CD8-positive, alpha-beta memory T cell (primary cell): ENCODE measurements around the gene TNS1. TPM values are rescaled to one million over a fixed set of nuclear protein-coding genes. Genes with fewer than 3 reads are reported as not detected.

ENCODE experiments used
- CTCF ChIA-PET: fragments of 350-600 bp; sonication (Branson Sonifier 250); formaldehyde crosslinking; loops from one replicate; lab custom pipeline; 2021; ENCODE audit warnings: antibody characterized with exemption; lab: Charles Lee
- POLR2A ChIA-PET: fragments of 350-600 bp; sonication (Branson Sonifier 250); formaldehyde crosslinking; loops from one replicate; lab custom pipeline; 2021; ENCODE audit warnings: antibody characterized with exemption; lab: Charles Lee
- DNase-seq, 5 donors: peaks; one replicate each; pipeline versions ENCODE4 v3.0.0 to v3.0.0-alpha.2; 2020 to 2022; ENCODE audit warnings: mixed read lengths in 1 of 5
- H3K27ac ChIP-seq: one replicate; pipeline ENCODE4 v1.7.0; 2013; ENCODE audit warnings: low read depth, mild to moderate bottlenecking, low read length, moderate library complexity
- H3K27me3 ChIP-seq: 2 replicates; pipeline ENCODE4 v1.7.0; 2013; ENCODE audit warnings: low read length, mild to moderate bottlenecking; ENCODE audit not compliant: insufficient read depth, poor library complexity, severe bottlenecking
- H3K36me3 ChIP-seq: 2 replicates; pipeline ENCODE4 v1.7.0; 2013; ENCODE audit warnings: mild to moderate bottlenecking, low read length, moderate library complexity; ENCODE audit not compliant: insufficient read depth
- H3K4me1 ChIP-seq: 2 replicates; pipeline ENCODE4 v1.7.0; 2013; ENCODE audit warnings: mild to moderate bottlenecking, low read length, moderate library complexity; ENCODE audit not compliant: insufficient read depth
- H3K4me3 ChIP-seq: 2 replicates; pipeline ENCODE4 v1.7.0; 2013; ENCODE audit warnings: mild to moderate bottlenecking, low read length
- H3K9me3 ChIP-seq: 2 replicates; pipeline ENCODE4 v1.7.0; 2013; ENCODE audit warnings: mild to moderate bottlenecking, low read length
- H3K27ac Mint-ChIP-seq, 8 donors: one replicate each; pipeline ENCODE4 v1.8.0; 2020 to 2021; ENCODE audit warnings: mixed read lengths in 8 of 8, mild to moderate bottlenecking in 6 of 8, inconsistent platforms in 3 of 8, moderate library complexity in 3 of 8
- H3K27me3 Mint-ChIP-seq, 2 donors: one replicate each; pipeline ENCODE4 v1.8.0; 2020 to 2021; ENCODE audit warnings: mixed read lengths in 2 of 2, mild to moderate bottlenecking in 1 of 2, moderate library complexity in 1 of 2
- H3K36me3 Mint-ChIP-seq, 3 donors: one replicate each; pipeline ENCODE4 v1.8.0; 2020 to 2021; ENCODE audit warnings: mixed read lengths in 3 of 3, inconsistent platforms in 1 of 3, mild to moderate bottlenecking in 1 of 3
- H3K4me1 Mint-ChIP-seq, 3 donors: one replicate each; pipeline ENCODE4 v1.8.0; 2020 to 2021; ENCODE audit warnings: mixed read lengths in 3 of 3, inconsistent platforms in 1 of 3, mild to moderate bottlenecking in 1 of 3
- H3K4me3 Mint-ChIP-seq, 7 donors: one replicate each; pipeline ENCODE4 v1.8.0; 2020 to 2021; ENCODE audit warnings: mixed read lengths in 7 of 7, mild to moderate bottlenecking in 6 of 7, moderate library complexity in 4 of 7, inconsistent platforms in 2 of 7
- H3K9me3 Mint-ChIP-seq, 5 donors: one replicate each; pipeline ENCODE4 v1.8.0; 2020 to 2022; ENCODE audit warnings: mixed read lengths in 5 of 5, mild to moderate bottlenecking in 3 of 5, moderate library complexity in 2 of 5, inconsistent platforms in 1 of 5
- polyA plus RNA-seq: library from polyadenylated mRNA; unstranded; fragments of 300-500 nt; fragmentation: Illumina TruSeq; gene quantifications from one replicate; pipeline ENCODE4 v1.2.3, GENCODE V29; 2021
- total RNA-seq, 2 experiments: library from RNA; stranded (reverse); gene quantifications; one replicate each; pipeline ENCODE4 v1.2.3, GENCODE V29; 2021

TNS1 gene
- total and polyA plus RNA-seq, 3 experiments from 2014 or later: 1.1 to 1.8 TPM; not detected in 1

DNA sequence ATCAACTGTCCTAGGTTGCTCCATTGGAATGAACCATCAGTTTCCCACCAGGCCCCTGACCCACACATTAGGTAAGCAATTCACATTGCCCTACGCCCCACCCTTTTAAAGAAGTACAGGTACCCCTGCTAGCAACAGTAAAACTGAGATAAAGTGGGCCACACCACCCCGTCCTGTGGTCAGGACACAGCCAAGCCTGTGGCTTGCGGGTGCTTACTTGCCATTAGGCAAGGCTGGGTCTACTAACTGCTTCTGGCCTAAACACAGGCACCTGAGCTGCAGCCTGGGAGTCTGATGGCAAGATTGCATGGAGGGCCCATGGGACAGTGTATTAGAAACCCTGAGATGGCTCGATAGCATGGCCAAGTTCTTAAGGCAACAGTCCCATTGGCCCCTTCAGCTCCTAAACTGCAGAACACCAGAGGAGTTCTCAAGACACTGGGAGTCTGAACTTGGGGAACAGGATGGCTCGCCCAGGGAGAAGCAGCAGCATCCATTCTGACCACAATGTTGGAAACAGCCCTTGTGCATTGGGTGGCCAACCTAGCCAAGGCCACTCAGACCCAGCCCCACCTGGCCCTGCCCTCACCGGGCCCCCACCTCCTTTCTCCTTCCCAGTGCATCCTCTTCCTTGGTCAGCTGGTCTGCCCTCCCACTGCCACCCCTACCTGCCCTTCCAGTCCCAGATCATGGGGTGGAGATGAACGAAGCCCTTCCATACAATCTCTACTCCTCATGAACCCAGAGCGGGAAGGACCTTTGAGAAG, 177.1 kb downstream of the TNS1 start:
- ChIA-PET CTCF (no interaction called here), POLR2A (no interaction called here)
- Histone ChIP-seq H3K4me1 (no peaks in the 10 kb centered on the region), H3K9me3 (no peaks in the 10 kb centered on the region), H3K4me3 (no peak overlapping the region), H3K36me3 (no peaks in the 10 kb centered on the region), H3K27ac (no peak overlapping the region), H3K27me3 (no peaks in the 10 kb centered on the region)
- Mint-ChIP-seq H3K27me3 (peaks cover 7 to 14% of the 10 kb centered on the region in 2 donors), H3K9me3 (no peaks in the 10 kb centered on the region), H3K4me1 (no peaks in the 10 kb centered on the region), H3K4me3 (no peak overlapping the region), H3K27ac (no peak overlapping the region), H3K36me3 (no peaks in the 10 kb centered on the region)
- DNase-seq: no peak

DNA sequence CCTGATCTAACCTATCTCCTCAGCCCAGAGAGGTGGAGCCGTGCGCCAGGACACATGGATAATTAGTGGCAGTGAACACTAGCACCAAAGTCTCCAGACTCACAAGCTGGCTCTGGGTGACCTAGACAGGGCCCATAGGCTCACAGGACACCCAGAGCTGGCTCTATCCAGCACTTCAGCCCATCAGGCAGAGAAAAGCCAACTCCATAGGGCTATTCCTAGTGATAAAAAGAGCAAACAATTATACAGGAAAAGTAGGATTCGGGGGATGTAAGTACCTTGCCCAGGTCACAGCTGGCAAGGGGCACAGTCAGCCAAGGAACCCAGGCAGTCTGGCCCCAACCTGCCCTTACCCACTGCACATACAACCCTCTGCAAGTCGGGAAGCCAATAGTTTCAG, 178.6 kb downstream of the TNS1 start:
- POLR2A ChIA-PET: no interaction called here
- CTCF ChIA-PET: no interaction called here
- H3K27ac ChIP-seq: no peak overlapping the region
- H3K36me3 Mint-ChIP-seq: no peaks in the 10 kb centered on the region
- H3K4me3 ChIP-seq: no peak overlapping the region
- peaks cover 7 to 11% of the 10 kb centered on the region in 2 donors for H3K27me3 Mint-ChIP-seq
- peak overlapping the region in 1 of 8 donors; percentile 65 for H3K27ac Mint-ChIP-seq
- H3K4me3 Mint-ChIP-seq: no peak overlapping the region
- no peak for DNase-seq
- no peaks in the 10 kb centered on the region for H3K27me3 ChIP-seq
- no peaks in the 10 kb centered on the region for H3K4me1 ChIP-seq
- H3K36me3 ChIP-seq: no peaks in the 10 kb centered on the region
- H3K4me1 Mint-ChIP-seq: no peaks in the 10 kb centered on the region
- no peaks in the 10 kb centered on the region for H3K9me3 Mint-ChIP-seq
- H3K9me3 ChIP-seq: no peaks in the 10 kb centered on the region

- POLR2A ChIA-PET: no interaction called here
- Histone ChIP-seq H3K9me3 (no peaks in the 10 kb centered on the region), H3K27ac (no peak overlapping the region), H3K27me3 (no peaks in the 10 kb centered on the region), H3K36me3 (no peaks in the 10 kb centered on the region), H3K4me1 (no peaks in the 10 kb centered on the region), H3K4me3 (no peak overlapping the region)
- Mint-ChIP-seq H3K9me3 (no peaks in the 10 kb centered on the region), H3K4me3 (no peak overlapping the region), H3K27me3 (peaks cover 9 to 11% of the 10 kb centered on the region in 2 donors), H3K4me1 (no peaks in the 10 kb centered on the region), H3K27ac (no peak overlapping the region), H3K36me3 (no peaks in the 10 kb centered on the region)
- DNase-seq: no peak
- CTCF ChIA-PET: no interaction called here
Observed at GRCh38 chr2:217823626-217824025, 179.2 kb downstream of the TNS1 start.

DNA sequence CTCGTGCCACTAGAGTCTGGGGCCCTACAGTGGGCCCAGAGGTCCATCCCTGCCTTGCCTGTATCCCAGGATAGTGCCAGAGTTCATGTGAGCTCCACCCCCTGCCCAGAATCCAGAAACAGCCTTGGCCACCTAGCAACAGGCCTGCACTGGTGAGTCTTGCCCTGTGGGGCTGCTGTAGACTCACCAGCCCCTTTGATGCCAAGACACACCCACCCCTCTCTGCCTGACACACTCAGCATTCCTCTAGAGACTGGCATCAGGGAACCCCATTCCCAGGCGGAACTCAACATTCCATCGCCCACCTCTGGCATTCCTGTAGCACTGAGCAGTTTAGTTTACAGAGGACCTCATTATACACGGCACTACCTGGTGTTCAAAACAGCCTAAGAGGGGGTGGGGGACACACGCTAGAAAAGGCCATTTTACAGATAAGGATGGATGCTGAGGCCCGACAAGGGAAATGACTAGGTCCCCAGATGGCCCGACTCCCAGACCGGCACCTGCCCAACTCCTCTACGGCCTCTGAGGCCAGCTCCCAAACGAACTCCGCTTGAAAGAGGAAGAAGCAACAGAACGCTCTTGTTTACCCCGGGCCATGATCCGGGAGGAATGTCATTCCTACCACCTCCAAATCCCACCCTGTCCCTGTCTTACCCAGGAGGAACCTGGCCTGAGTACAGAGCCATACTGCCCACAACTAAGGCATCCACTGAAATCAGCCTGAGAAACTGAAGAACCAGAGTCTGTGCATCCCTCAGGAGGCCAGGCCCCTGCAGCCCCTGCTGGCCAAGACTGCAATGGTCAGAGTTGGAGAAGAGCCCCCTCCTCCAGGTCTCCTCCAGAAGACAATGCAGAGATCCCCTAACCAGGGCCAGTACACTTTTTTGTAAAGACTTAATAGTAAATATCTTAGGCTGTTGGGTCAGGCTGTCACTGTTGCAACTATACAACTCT, 180.2 kb downstream of the TNS1 start:
- ChIA-PET POLR2A (no interaction called here), CTCF (no interaction called here)
- DNase-seq: no peak
- Mint-ChIP-seq H3K36me3 (no peaks in the 10 kb centered on the region), H3K4me3 (no peak overlapping the region), H3K27me3 (peaks cover 9 to 11% of the 10 kb centered on the region in 2 donors), H3K9me3 (no peaks in the 10 kb centered on the region), H3K27ac (no peak overlapping the region), H3K4me1 (no peaks in the 10 kb centered on the region)
- Histone ChIP-seq H3K9me3 (no peaks in the 10 kb centered on the region), H3K27ac (no peak overlapping the region), H3K4me3 (no peak overlapping the region), H3K4me1 (no peaks in the 10 kb centered on the region), H3K36me3 (no peaks in the 10 kb centered on the region), H3K27me3 (no peaks in the 10 kb centered on the region)

DNA sequence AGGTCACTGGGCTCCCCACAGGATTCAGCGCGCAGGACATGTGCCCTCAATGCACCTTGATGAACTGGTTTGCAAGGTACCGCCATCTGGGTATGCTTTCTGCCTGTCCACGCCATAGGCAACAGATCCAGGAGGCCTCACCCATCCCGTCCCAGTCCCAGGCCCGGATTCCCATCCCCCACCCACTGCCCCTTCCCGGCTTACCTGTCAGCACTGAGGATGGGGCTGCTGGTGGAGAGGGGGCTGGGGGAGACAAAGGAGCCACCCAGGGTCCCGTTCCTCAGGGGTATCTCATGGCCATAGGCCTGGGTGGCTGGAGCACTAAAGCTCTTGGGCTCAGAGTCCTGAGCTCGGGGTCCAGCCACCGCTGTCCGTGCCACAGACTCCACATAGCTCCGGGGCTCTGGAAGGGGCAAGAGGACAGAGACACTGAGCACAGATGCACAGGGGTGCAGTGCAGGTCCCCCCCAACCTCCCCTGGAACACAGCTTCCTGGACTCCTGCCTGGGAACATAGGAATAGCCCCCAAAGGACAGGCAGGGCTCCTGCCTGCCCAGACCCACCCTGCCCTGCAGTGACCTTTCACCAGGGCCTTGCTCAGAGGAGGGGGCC, 181.2 kb downstream of the TNS1 start:
- Mint-ChIP-seq H3K27ac (no peak overlapping the region), H3K4me3 (no peak overlapping the region), H3K4me1 (no peaks in the 10 kb centered on the region), H3K36me3 (no peaks in the 10 kb centered on the region), H3K27me3 (peaks cover 6 to 9% of the 10 kb centered on the region in 2 donors), H3K9me3 (no peaks in the 10 kb centered on the region)
- no peaks in the 10 kb centered on the region for H3K4me1 ChIP-seq
- no peaks in the 10 kb centered on the region for H3K36me3 ChIP-seq
- CTCF ChIA-PET: no interaction called here
- no peaks in the 10 kb centered on the region for H3K27me3 ChIP-seq
- H3K9me3 ChIP-seq: no peaks in the 10 kb centered on the region
- POLR2A ChIA-PET: no interaction called here
- no peak overlapping the region for H3K27ac ChIP-seq
- H3K4me3 ChIP-seq: no peak overlapping the region
- DNase-seq: no peak

GRCh38 chr2:217820904-217821303, 181.9 kb downstream of the TNS1 start:
- POLR2A ChIA-PET: no interaction called here
- Mint-ChIP-seq H3K4me1 (no peaks in the 10 kb centered on the region), H3K36me3 (no peaks in the 10 kb centered on the region), H3K9me3 (no peaks in the 10 kb centered on the region), H3K27ac (no peak overlapping the region), H3K4me3 (no peak overlapping the region), H3K27me3 (peaks cover 0 to 8% of the 10 kb centered on the region in 2 donors)
- no peaks in the 10 kb centered on the region for H3K27me3 ChIP-seq
- H3K4me3 ChIP-seq: no peak overlapping the region
- H3K36me3 ChIP-seq: no peaks in the 10 kb centered on the region
- no peaks in the 10 kb centered on the region for H3K4me1 ChIP-seq
- CTCF ChIA-PET: no interaction called here
- no peak for DNase-seq
- no peak overlapping the region for H3K27ac ChIP-seq
- H3K9me3 ChIP-seq: no peaks in the 10 kb centered on the region

- Histone ChIP-seq H3K9me3 (no peaks in the 10 kb centered on the region), H3K36me3 (no peaks in the 10 kb centered on the region), H3K4me1 (no peaks in the 10 kb centered on the region), H3K27ac (no peak overlapping the region), H3K4me3 (no peak overlapping the region), H3K27me3 (no peaks in the 10 kb centered on the region)
- no peak for DNase-seq
- POLR2A ChIA-PET: no interaction called here
- CTCF ChIA-PET: no interaction called here
- peaks cover 0 to 6% of the 10 kb centered on the region in 2 donors for H3K27me3 Mint-ChIP-seq
- no peaks in the 10 kb centered on the region for H3K9me3 Mint-ChIP-seq
- no peak overlapping the region for H3K27ac Mint-ChIP-seq
- H3K4me1 Mint-ChIP-seq: no peaks in the 10 kb centered on the region
- H3K4me3 Mint-ChIP-seq: no peak overlapping the region
- H3K36me3 Mint-ChIP-seq: no peaks in the 10 kb centered on the region
Observed at GRCh38 chr2:217820091-217820819, 182.5 kb downstream of the TNS1 start.
